H1 (cell line): ENCODE measurements around the gene RPAP3. TPM values are rescaled to one million over a fixed set of nuclear protein-coding genes. Genes with fewer than 3 reads are reported as not detected.

ENCODE experiments used
- CTCF ChIA-PET: fragments of 300-600 bp; sonication (Branson Sonifier 250); formaldehyde crosslinking; loops from one replicate; lab custom pipeline; 2021; ENCODE audit not compliant: partially characterized antibody; lab: Charles Lee
- POLR2A ChIA-PET: fragments of 300-600 bp; sonication (Branson Sonifier 250); formaldehyde crosslinking; loops from one replicate; lab custom pipeline; 2021; ENCODE audit warnings: inconsistent platforms; ENCODE audit not compliant: partially characterized antibody; lab: Charles Lee
- DNase-seq, 2 experiments: peaks; one replicate each; pipeline versions ENCODE4 v3.0.0 to v3.0.0-alpha.2; 2010 to 2022; ENCODE audit warnings: low spot score in 2 of 2, low read depth in 1 of 2, mixed read lengths in 1 of 2
- FAIRE-seq: peaks from 2 replicates; lab custom pipeline; 2011; peaks lifted over from hg19 to GRCh38; lab: Jason Lieb, UNC
- H2AFZ ChIP-seq: 2 replicates; pipeline ENCODE4 v1.8.1; 2012; ENCODE audit warnings: low read length, inconsistent platforms
- H2AK5ac ChIP-seq: 2 replicates; pipeline ENCODE4 v1.6.1; 2013; ENCODE audit warnings: low read depth, low read length
- H2BK120ac ChIP-seq: replicated peaks from 2 replicates; pipeline ENCODE3; 2013; ENCODE audit warnings: low read depth, low read length, inconsistent platforms
- H2BK12ac ChIP-seq: 2 replicates; pipeline ENCODE4 v1.6.1; 2013; ENCODE audit warnings: low read depth, low read length
- H2BK15ac ChIP-seq: 2 replicates; pipeline ENCODE4 v1.6.1; 2013; ENCODE audit warnings: low read length
- H2BK20ac ChIP-seq: 2 replicates; pipeline ENCODE4 v1.6.1; 2013; ENCODE audit warnings: low read length
- H2BK5ac ChIP-seq: 2 replicates; pipeline ENCODE4 v1.6.1; 2013; ENCODE audit warnings: low read depth, low read length
- H3K14ac ChIP-seq: 2 replicates; pipeline ENCODE4 v1.6.1; 2013; ENCODE audit warnings: inconsistent platforms; ENCODE audit not compliant: insufficient read length
- H3K18ac ChIP-seq: 2 replicates; pipeline ENCODE4 v1.6.1; 2013; ENCODE audit warnings: low read length; ENCODE audit errors: extremely low read depth
- H3K23ac ChIP-seq: 2 replicates; pipeline ENCODE4 v1.6.1; 2013; ENCODE audit warnings: inconsistent platforms; ENCODE audit not compliant: insufficient read length
- H3K23me2 ChIP-seq: 2 replicates; pipeline ENCODE4 v1.6.1; 2013; ENCODE audit warnings: low read depth, low read length
- H3K27ac ChIP-seq: 2 replicates; pipeline ENCODE4 v1.6.1; 2011; ENCODE audit warnings: low read depth, low read length, inconsistent platforms
- H3K27me3 ChIP-seq, 4 experiments: replicated peaks in 1 of 4; 1 replicate in 1 of 4; 2 replicates in 3 of 4; pipeline versions ENCODE4 v1.6.1 to v1.8.1; 2011 to 2013; ENCODE audit warnings: low read length in 3 of 4, mild to moderate bottlenecking in 3 of 4, inconsistent platforms in 2 of 4, mixed read lengths in 2 of 4, moderate library complexity in 1 of 4; ENCODE audit not compliant: control insufficient read depth in 3 of 4, insufficient read depth in 3 of 4; ENCODE audit errors: extremely low read depth in 1 of 4
- H3K36me3 ChIP-seq, 4 experiments: 2 replicates each; pipeline versions ENCODE4 v1.6.1 to v1.8.1; 2011 to 2013; ENCODE audit warnings: mild to moderate bottlenecking in 4 of 4, low read length in 3 of 4, moderate library complexity in 2 of 4, control low read depth in 1 of 4, inconsistent platforms in 1 of 4; ENCODE audit not compliant: insufficient read depth in 4 of 4, control insufficient read depth in 2 of 4
- H3K4ac ChIP-seq: replicated peaks from 2 replicates; pipeline ENCODE3; 2013; ENCODE audit warnings: low read length, low read depth, mixed read lengths, inconsistent platforms; ENCODE audit not compliant: insufficient read length
- H3K4me1 ChIP-seq, 4 experiments: replicated peaks in 1 of 4; 1 replicate in 1 of 4; 2 replicates in 3 of 4; pipeline versions ENCODE4 v1.6.1 to v1.8.1; 2011 to 2013; ENCODE audit warnings: low read length in 3 of 4, inconsistent platforms in 2 of 4, mixed read lengths in 1 of 4; ENCODE audit not compliant: insufficient read depth in 4 of 4, control insufficient read depth in 3 of 4
- H3K4me2 ChIP-seq, 2 experiments: 2 replicates each; pipeline versions ENCODE4 v1.6.1 to v1.8.1; 2011 to 2013; ENCODE audit warnings: low read depth in 2 of 2, low read length in 2 of 2, control low read depth in 1 of 2, inconsistent platforms in 1 of 2, mild to moderate bottlenecking in 1 of 2; ENCODE audit not compliant: insufficient read depth in 1 of 2
- H3K4me3 ChIP-seq, 4 experiments: fragments of 200-600, 300-600 bp in 1 of 4; sonication (generic), shearing (Covaris generic), sonication (Bioruptor Twin) in 1 of 4; 2 replicates each; pipeline versions ENCODE4 v1.5.1 to v1.8.1; 2011 to 2016; ENCODE audit warnings: low read length in 4 of 4, low read depth in 3 of 4, control low read depth in 2 of 4, inconsistent platforms in 2 of 4, mild to moderate bottlenecking in 2 of 4, mixed read lengths in 1 of 4, moderate library complexity in 1 of 4; ENCODE audit not compliant: insufficient read depth in 2 of 4; ENCODE audit errors: extremely low read depth in 1 of 4
- H3K56ac ChIP-seq: replicated peaks from 2 replicates; pipeline ENCODE3; 2013; ENCODE audit warnings: low read depth, mild to moderate bottlenecking, mixed read lengths, low read length, inconsistent platforms; ENCODE audit not compliant: insufficient read length
- H3K79me1 ChIP-seq: 2 replicates; pipeline ENCODE4 v1.6.1; 2013; ENCODE audit warnings: low read depth, low read length, control low read depth
- H3K79me2 ChIP-seq, 2 experiments: 2 replicates each; pipeline versions ENCODE4 v1.6.1 to v1.8.1; 2012 to 2013; ENCODE audit warnings: low read length in 2 of 2, mild to moderate bottlenecking in 2 of 2, inconsistent platforms in 1 of 2; ENCODE audit not compliant: insufficient read depth in 2 of 2, control insufficient read depth in 1 of 2
- H3K9ac ChIP-seq, 4 experiments: replicated peaks in 1 of 4; 1 replicate in 1 of 4; 2 replicates in 3 of 4; pipeline versions ENCODE4 v1.6.1 to v1.8.1; 2011 to 2013; ENCODE audit warnings: low read depth in 3 of 4, low read length in 3 of 4, control low read depth in 2 of 4, mild to moderate bottlenecking in 2 of 4, moderate library complexity in 2 of 4, inconsistent platforms in 1 of 4; ENCODE audit errors: extremely low read depth in 1 of 4
- H3K9me3 ChIP-seq, 2 experiments: 2 replicates each; pipeline versions ENCODE4 v1.6.1 to v1.8.1; 2012 to 2013; ENCODE audit warnings: mild to moderate bottlenecking in 2 of 2, moderate library complexity in 2 of 2, control low read depth in 1 of 2, inconsistent platforms in 1 of 2, low read depth in 1 of 2, low read length in 1 of 2, mixed read lengths in 1 of 2; ENCODE audit not compliant: insufficient read depth in 2 of 2
- H4K20me1 ChIP-seq, 2 experiments: replicated peaks in 1 of 2; 2 replicates each; pipeline versions ENCODE3 to v1.8.1; 2011 to 2013; ENCODE audit warnings: inconsistent platforms in 2 of 2, low read length in 2 of 2, mild to moderate bottlenecking in 1 of 2; ENCODE audit not compliant: insufficient read depth in 2 of 2, control insufficient read depth in 1 of 2
- H4K5ac ChIP-seq: 2 replicates; pipeline ENCODE4 v1.6.1; 2013; ENCODE audit warnings: low read length, low read depth, mixed read lengths, inconsistent platforms; ENCODE audit not compliant: insufficient read length
- H4K8ac ChIP-seq: 2 replicates; pipeline ENCODE4 v1.8.0; 2013; ENCODE audit warnings: mild to moderate bottlenecking, moderate library complexity, low read length, inconsistent platforms; ENCODE audit not compliant: insufficient read depth; ENCODE audit errors: extremely low read depth
- H4K91ac ChIP-seq: replicated peaks from 2 replicates; pipeline ENCODE3; 2013; ENCODE audit warnings: low read length, mixed read lengths, inconsistent platforms; ENCODE audit not compliant: insufficient read length
- ASH2L ChIP-seq: fragments of 200-600, 300-600 bp; sonication (generic); IDR thresholded peaks from one replicate; pipeline ENCODE4 v1.7.1; 2017; ENCODE audit warnings: low read length
- KDM4A ChIP-seq: IDR thresholded peaks from one replicate; pipeline ENCODE4 v1.7.1; 2012; ENCODE audit warnings: low read depth, mild to moderate bottlenecking, moderate library complexity, low read length, inconsistent platforms; ENCODE audit not compliant: severe bottlenecking
- KDM5A ChIP-seq: fragments of 200-600 bp; IDR thresholded peaks from 2 replicates; pipeline ENCODE4 v1.7.1; 2012; ENCODE audit warnings: mild to moderate bottlenecking, low read length, inconsistent platforms, mixed read lengths
- NANOG ChIP-seq: IDR thresholded peaks from 2 replicates; pipeline ENCODE4 v1.6.1; 2011; ENCODE audit warnings: low read length, low read depth, mild to moderate bottlenecking, inconsistent platforms; ENCODE audit not compliant: insufficient read depth, poor library complexity, severe bottlenecking
- TCF12 ChIP-seq: IDR thresholded peaks from 2 replicates; pipeline ENCODE4 v1.6.1; 2011; ENCODE audit warnings: low read depth, mild to moderate bottlenecking, low read length
- YY1 ChIP-seq: IDR thresholded peaks from 2 replicates; pipeline ENCODE4 v1.6.1; 2011; ENCODE audit warnings: low read depth, mild to moderate bottlenecking, low read length
- ZNF274 ChIP-seq: IDR thresholded peaks from 2 replicates; pipeline ENCODE4 v1.7.0; 2012; ENCODE audit warnings: low read length, borderline replicate concordance; ENCODE audit errors: extremely low read depth
- WGBS, 2 experiments: shearing (Covaris generic) in 1 of 2; methylation state at CpG; one replicate each; pipeline versions ENCODE4 v1.1.6 to v1.1.7; 2013 to 2015; ENCODE audit warnings: low lambda C conversion rate in 2 of 2, mixed read lengths in 2 of 2, inconsistent platforms in 1 of 2, low coverage in 1 of 2, missing lambda C conversion rate in 1 of 2; ENCODE audit not compliant: insufficient replicate concordance in 2 of 2, insufficient coverage in 1 of 2, insufficient read length in 1 of 2; ENCODE audit errors: extremely low coverage in 1 of 2, missing lambda C conversion rate in 1 of 2; 5-methylcytosine and 5-hydroxymethylcytosine counted together
- polyA plus RNA-seq, 7 experiments: library from polyadenylated mRNA; depleted of rRNA in 3 of 7; stranded (reverse) in 5 of 7; unstranded in 2 of 7; fragments of >200 nt in 5 of 7; fragments of 200-250 nt in 2 of 7; gene quantifications; 1 replicate in 5 of 7; 2 replicates in 1 of 7; 4 replicates in 1 of 7; pipeline versions ENCODE4 v1.2.1 to v1.2.3, GENCODE V29; 2011 to 2013; ENCODE audit warnings: missing spikeins in 2 of 7, mixed read lengths in 2 of 7
- total RNA-seq: library from RNA; stranded (reverse); fragmentation: NEBNext Ultra II Directional; extraction: Animal tissue kit (Norgen Biotek cat#: 25700); gene quantifications from 2 replicates; pipeline ENCODE4 v1.2.1, GENCODE V29; 2021

Gene RPAP3
- total and polyA plus RNA-seq, 2 of the 8 experiments (the other 6 are each of a cell fraction or from before 2014, with no cell fraction given) = 6.4 to 60.5 TPM

DNA sequence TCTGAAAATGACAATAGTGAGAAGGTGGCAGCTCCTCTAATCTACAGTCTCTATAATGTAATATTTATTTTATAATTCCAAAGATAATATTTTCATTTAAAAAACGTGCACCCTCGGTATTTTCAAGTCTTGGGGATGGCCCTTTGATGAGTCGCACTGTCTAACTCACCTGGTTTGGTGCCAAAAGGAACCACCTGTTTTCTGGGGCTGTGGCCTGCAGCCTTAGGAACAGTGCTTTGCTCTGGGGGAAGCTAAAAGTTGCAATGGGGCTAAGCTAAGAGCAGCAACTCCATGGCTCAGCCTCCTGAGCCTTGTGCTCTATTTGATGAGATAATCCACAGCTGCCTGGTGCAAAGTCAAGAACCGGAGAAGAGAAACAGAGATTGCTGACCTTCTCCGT is 25.9 kb upstream of the RPAP3 start:
- H2BK12ac ChIP-seq = no peak overlapping the region
- ChIA-PET CTCF (interaction anchor here (0.7 to 64.6 kb wide), 8 partner anchors 10 to 124 kb away, joined by 3 to 2442 read pairs (median 12); partner anchors contain the start of genes RAPGEF3 and SLC48A1), POLR2A (interaction anchor here (0.8 to 1.8 kb wide), 5 partner anchors 10 to 48 kb away, joined by 3 to 7 read pairs (median 5); partner anchors contain the start of gene SLC48A1)
- no peak overlapping the region for H2BK120ac ChIP-seq
- H3K27ac ChIP-seq = no peak overlapping the region
- DNase-seq (no peak), FAIRE-seq (no peak)
- no peaks in the 10 kb centered on the region for H3K9me3 ChIP-seq
- no peak overlapping the region for H3K4me3 ChIP-seq
- peaks cover 0 to 2% (median 0%) of the 10 kb centered on the region in 4 experiments; a peak in 1 of 7 replicates for H3K27me3 ChIP-seq
- H3K4me1 ChIP-seq = peaks cover 3 to 19% (median 11%) of the 10 kb centered on the region in 4 experiments
- no peak overlapping the region for H3K9ac ChIP-seq
- H3K23ac ChIP-seq = no peak overlapping the region
- H2BK15ac ChIP-seq = no peak overlapping the region
- H4K8ac ChIP-seq = no peak overlapping the region
- H4K20me1 ChIP-seq = no peaks in the 10 kb centered on the region
- H3K18ac ChIP-seq = no peak overlapping the region
- no peak overlapping the region for H3K4me2 ChIP-seq
- WGBS, 2 experiments = 87% methylated on average over 5 of the region's 5 CpGs; no CpG with 5 or more reads in 1 of the 2 experiments
- H3K36me3 ChIP-seq = no peaks in the 10 kb centered on the region
- H2AK5ac ChIP-seq = no peak overlapping the region
- H2BK20ac ChIP-seq = no peak overlapping the region
- no peaks in the 10 kb centered on the region for H3K79me2 ChIP-seq
- no peak overlapping the region for H4K91ac ChIP-seq
- no peak overlapping the region for H3K56ac ChIP-seq
- H3K79me1 ChIP-seq = no peaks in the 10 kb centered on the region
- no peak overlapping the region for H3K14ac ChIP-seq
- H4K5ac ChIP-seq = no peak overlapping the region
- no peaks in the 10 kb centered on the region for H3K23me2 ChIP-seq
- no peak overlapping the region for H3K4ac ChIP-seq
- H2BK5ac ChIP-seq = no peak overlapping the region
- H2AFZ ChIP-seq = no peak overlapping the region
- TF ChIP-seq KDM5A = no peak
- TF ChIP-seq ASH2L = no peak
- no peak for TF ChIP-seq NANOG
- TF ChIP-seq ZNF274 = no peak
- TF ChIP-seq TCF12 = no peak
- TF ChIP-seq YY1 = no peak
- no peak for TF ChIP-seq KDM4A
